CD4-positive, alpha-beta T cell (primary cell): ENCODE results near the gene SGSM2. TPM values are rescaled to one million over a fixed set of nuclear protein-coding genes. Genes with fewer than 3 reads are reported as not detected.

Experiments used
- ATAC-seq: fragments of 200-7000 bp; cut with Tn5 transposase; one replicate; pipeline ENCODE4 v1.10.0; 2022; ENCODE audit warnings: mild to moderate bottlenecking; ENCODE audit not compliant: poor library complexity
- CTCF ChIA-PET: fragments of 350-600 bp; sonication (Branson Sonifier 250); formaldehyde crosslinking; loops from one replicate; lab custom pipeline; 2021; ENCODE audit warnings: antibody characterized with exemption, inconsistent platforms; lab: Charles Lee
- POLR2A ChIA-PET: fragments of 350-600 bp; sonication (Branson Sonifier 250); formaldehyde crosslinking; loops from one replicate; lab custom pipeline; 2021; ENCODE audit warnings: antibody characterized with exemption, inconsistent platforms; lab: Charles Lee
- DNase-seq, 14 experiments: peaks; one replicate each; pipeline ENCODE4 v3.0.0-alpha.2; 2013 to 2020; ENCODE audit warnings: mixed read lengths in 2 of 14
- H3K27ac ChIP-seq, 2 donors: one replicate each; pipeline versions ENCODE4 v1.5.1 to v1.7.0; 2013; ENCODE audit warnings: low read length in 2 of 2, low read depth in 1 of 2, mild to moderate bottlenecking in 1 of 2
- H3K27me3 ChIP-seq, 2 experiments: 1 replicate in 1 of 2; 2 replicates in 1 of 2; pipeline versions ENCODE4 v1.6.1 to v1.7.0; 2013; ENCODE audit warnings: low read length in 2 of 2, control low read depth in 1 of 2, mild to moderate bottlenecking in 1 of 2, moderate library complexity in 1 of 2; ENCODE audit not compliant: insufficient read depth in 2 of 2, control insufficient read depth in 1 of 2
- H3K36me3 ChIP-seq: one replicate; pipeline ENCODE4 v1.6.1; 2013; ENCODE audit warnings: low read length, control low read depth; ENCODE audit not compliant: insufficient read depth
- H3K4me1 ChIP-seq: one replicate; pipeline ENCODE4 v1.6.1; 2013; ENCODE audit warnings: low read length, control low read depth; ENCODE audit not compliant: insufficient read depth
- H3K4me3 ChIP-seq: one replicate; pipeline ENCODE4 v1.5.1; 2013; ENCODE audit warnings: mild to moderate bottlenecking, low read length, moderate library complexity
- H3K9me3 ChIP-seq, 2 experiments: 1 replicate in 1 of 2; 2 replicates in 1 of 2; pipeline versions ENCODE4 v1.6.1 to v1.7.0; 2013; ENCODE audit warnings: low read length in 2 of 2, mild to moderate bottlenecking in 2 of 2, control low read depth in 1 of 2, moderate library complexity in 1 of 2; ENCODE audit not compliant: control insufficient read depth in 1 of 2, insufficient read depth in 1 of 2
- H3K27ac Mint-ChIP-seq: one replicate; pipeline ENCODE4 v1.8.0; 2020; ENCODE audit warnings: mixed read lengths
- H3K27me3 Mint-ChIP-seq: one replicate; pipeline ENCODE4 v1.8.0; 2021; ENCODE audit warnings: mixed read lengths
- H3K36me3 Mint-ChIP-seq: one replicate; pipeline ENCODE4 v1.8.0; 2021; ENCODE audit warnings: low read depth, mixed read lengths
- H3K4me1 Mint-ChIP-seq: one replicate; pipeline ENCODE4 v1.8.0; 2021; ENCODE audit warnings: low read depth, mixed read lengths
- H3K4me3 Mint-ChIP-seq: one replicate; pipeline ENCODE4 v1.8.0; 2020; ENCODE audit warnings: mild to moderate bottlenecking, mixed read lengths
- H3K9me3 Mint-ChIP-seq: one replicate; pipeline ENCODE4 v1.8.0; 2020; ENCODE audit warnings: mixed read lengths
- CTCF ChIP-seq: fragments of 200-600 bp; IDR thresholded peaks from one replicate; pipeline ENCODE4 v1.8.0; 2022; ENCODE audit warnings: antibody characterized with exemption, mild to moderate bottlenecking
- intact Hi-C, 2 experiments: fragments of 100-400 bp; cut with DNase I in 1 of 2; cut with micrococcal nuclease in 1 of 2; formaldehyde crosslinking; loops; one replicate each; pipeline versions ENCODE4 v1.15.1 to v1.9.0; 2023 to 2025; cut with DNase I, micrococcal nuclease
- total RNA-seq, 174 experiments: library from RNA in 2 of 174; stranded (reverse) in 2 of 174; gene quantifications; one replicate each; pipeline ENCODE4 v1.2.3 and lab custom pipeline; 2021 to 2026

Gene SGSM2
- total RNA-seq, 2 experiments from 2014 or later = 147 to 154 TPM

GRCh38 chr17:2357931-2358434 lies 20.7 kb downstream of the SGSM2 start:
- no peak overlapping the region for H3K4me3 Mint-ChIP-seq
- H3K27ac ChIP-seq = no peak overlapping the region
- H3K9me3 ChIP-seq = no peaks in the 10 kb centered on the region
- DNase-seq (no peak), ATAC-seq (no peak)
- no peaks in the 10 kb centered on the region for H3K9me3 Mint-ChIP-seq
- peaks cover 18% of the 10 kb centered on the region for H3K4me1 ChIP-seq
- H3K27me3 Mint-ChIP-seq = no peaks in the 10 kb centered on the region
- no peak for TF ChIP-seq CTCF
- ChIA-PET CTCF (interaction anchor here (0.7 to 1.3 kb wide), 2 partner anchors 46 to 58 kb away, joined by 3 to 4 read pairs; no protein-coding TSS in a partner anchor), POLR2A (interaction anchor here (1.2 kb wide), 1 partner anchor 22 kb away, joined by 3 read pairs; no protein-coding TSS in a partner anchor)
- peaks cover 20% of the 10 kb centered on the region for H3K36me3 ChIP-seq
- H3K4me1 Mint-ChIP-seq = peaks cover 16% of the 10 kb centered on the region
- no peak overlapping the region for H3K4me3 ChIP-seq
- H3K27ac Mint-ChIP-seq = no peak overlapping the region
- intact Hi-C loops = no loop called here
- peaks cover 27% of the 10 kb centered on the region for H3K36me3 Mint-ChIP-seq
- no peaks in the 10 kb centered on the region for H3K27me3 ChIP-seq

GRCh38 chr17:2361010-2361760 lies 23.9 kb downstream of the SGSM2 start:
- POLR2A ChIA-PET = no interaction called here
- Mint-ChIP-seq H3K9me3 (no peaks in the 10 kb centered on the region), H3K27me3 (no peaks in the 10 kb centered on the region), H3K4me1 (no peaks in the 10 kb centered on the region), H3K36me3 (peaks cover 49% of the 10 kb centered on the region), H3K4me3 (no peak overlapping the region), H3K27ac (no peak overlapping the region)
- Histone ChIP-seq H3K4me3 (no peak overlapping the region), H3K9me3 (no peaks in the 10 kb centered on the region), H3K36me3 (peaks cover 42% of the 10 kb centered on the region), H3K4me1 (no peaks in the 10 kb centered on the region), H3K27ac (no peak overlapping the region), H3K27me3 (no peaks in the 10 kb centered on the region)
- intact Hi-C loops = no loop called here
- CTCF ChIA-PET = interaction anchor here (1.6 kb wide), 1 partner anchor 9 kb away, joined by 4 read pairs; no protein-coding TSS in a partner anchor
- no peak for ATAC-seq
- no peak for TF ChIP-seq CTCF
- no peak for DNase-seq

- peaks cover 49% of the 10 kb centered on the region for H3K36me3 ChIP-seq
- no peak for TF ChIP-seq CTCF
- no peaks in the 10 kb centered on the region for H3K9me3 ChIP-seq
- Mint-ChIP-seq H3K27ac (no peak overlapping the region), H3K9me3 (no peaks in the 10 kb centered on the region), H3K36me3 (peaks cover 57% of the 10 kb centered on the region), H3K27me3 (no peaks in the 10 kb centered on the region), H3K4me3 (no peak overlapping the region), H3K4me1 (no peaks in the 10 kb centered on the region)
- DNase-seq (no peak), ATAC-seq (no peak)
- no peaks in the 10 kb centered on the region for H3K4me1 ChIP-seq
- no peak overlapping the region for H3K27ac ChIP-seq
- CTCF ChIA-PET = interaction anchor here (1.6 kb wide), 1 partner anchor 9 kb away, joined by 4 read pairs; no protein-coding TSS in a partner anchor
- H3K4me3 ChIP-seq = no peak overlapping the region
- POLR2A ChIA-PET = no interaction called here
- no peaks in the 10 kb centered on the region for H3K27me3 ChIP-seq
- intact Hi-C loops = no loop called here
These were observed 24.7 kb downstream of the SGSM2 start for GRCh38 chr17:2362016-2362415.
